Adrenal gland (tissue), 5 donors: ENCODE results near the gene CHAC1.

Experiments used
- CTCF ChIP-seq, 6 experiments: fragments of 450-650 bp in 4 of 6; fragments of 200-600 bp in 2 of 6; sonication (generic) in 1 of 6; IDR thresholded peaks; 1 replicate in 5 of 6; 2 replicates in 1 of 6; pipeline versions ENCODE4 v1.5.1 to v1.8.0; 2016 to 2021; ENCODE audit warnings: antibody characterized with exemption in 6 of 6, mild to moderate bottlenecking in 2 of 6, moderate library complexity in 1 of 6
- POLR2A ChIP-seq, 2 donors: fragments of 450-650 bp; IDR thresholded peaks; one replicate each; pipeline ENCODE4 v1.6.1; 2017; ENCODE audit warnings: antibody characterized with exemption in 2 of 2, mild to moderate bottlenecking in 2 of 2, moderate library complexity in 1 of 2
- donor health status: DM: no; HTN: no; CAD: no.

DNA sequence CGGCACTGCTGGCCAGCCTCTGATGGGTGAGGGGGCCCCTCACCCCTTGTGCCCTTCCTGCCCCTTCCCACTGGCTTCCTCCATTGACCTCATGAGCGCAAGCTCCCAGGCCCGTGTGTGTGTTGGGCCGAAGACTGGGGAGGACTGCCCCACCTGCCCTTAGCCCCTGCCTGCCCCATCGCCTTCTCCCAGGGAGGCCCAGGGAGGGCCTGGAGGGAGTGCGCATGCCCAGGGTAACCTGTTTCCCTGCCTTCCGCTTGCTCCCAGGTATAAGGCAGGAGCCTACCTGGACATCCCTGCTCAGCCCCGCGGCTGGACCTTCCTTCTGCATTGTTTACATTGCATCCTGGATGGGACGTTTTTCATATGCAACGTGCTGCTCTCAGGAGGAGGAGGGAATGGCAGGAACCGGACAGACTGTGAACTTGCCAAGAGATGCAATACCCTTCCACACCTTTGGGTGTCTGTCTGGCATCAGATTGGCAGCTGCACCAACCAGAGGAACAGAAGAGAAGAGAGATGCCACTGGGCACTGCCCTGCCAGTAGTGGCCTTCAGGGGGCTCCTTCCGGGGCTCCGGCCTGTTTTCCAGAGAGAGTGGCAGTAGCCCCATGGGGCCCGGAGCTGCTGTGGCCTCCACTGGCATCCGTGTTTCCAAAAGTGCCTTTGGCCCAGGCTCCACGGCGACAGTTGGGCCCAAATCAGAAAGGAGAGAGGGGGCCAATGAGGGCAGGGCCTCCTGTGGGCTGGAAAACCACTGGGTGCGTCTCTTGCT, 15.3 kb upstream of the CHAC1 start:
- TF ChIP-seq CTCF (IDR thresholded peaks at IDR 0.05) (peak in 2 of 6 experiments; percentile 16 to 20), POLR2A (IDR thresholded peaks at IDR 0.05) (no peak)
